SH-SY5Y (cell line): Measurements from ENCODE around the gene TBL1X.

Source experiments
- GATA2 ChIP-seq: IDR thresholded peaks from 2 replicates; pipeline ENCODE4 v1.6.1; 2011; ENCODE audit warnings: mild to moderate bottlenecking, low read depth, low read length
- GATA3 ChIP-seq: IDR thresholded peaks from 2 replicates; pipeline ENCODE4 v1.6.1; 2011; ENCODE audit warnings: low read depth, mild to moderate bottlenecking, low read length, moderate library complexity

GRCh38 chrX:9758021-9758638 is 293.3 kb downstream of the TBL1X start:
- TF ChIP-seq GATA3 (no peak), GATA2 (no peak)
